C4-2B (cell line): Measurements from ENCODE around the gene SLC9A4.

Experiments
- ZFX ChIP-seq: fragments of 450-650 bp; IDR thresholded peaks from 2 replicates; pipeline ENCODE4 v1.6.1; 2017
- TF ChIP-seq, protein P1 (sequence below): fragments of 450-650 bp; conservative IDR thresholded peaks from 2 replicates; pipeline ENCODE4 v1.5.1; 2017; ENCODE audit warnings: mild to moderate bottlenecking

- TF ChIP-seq ZFX: no peak
- TF ChIP-seq, protein P1, sequence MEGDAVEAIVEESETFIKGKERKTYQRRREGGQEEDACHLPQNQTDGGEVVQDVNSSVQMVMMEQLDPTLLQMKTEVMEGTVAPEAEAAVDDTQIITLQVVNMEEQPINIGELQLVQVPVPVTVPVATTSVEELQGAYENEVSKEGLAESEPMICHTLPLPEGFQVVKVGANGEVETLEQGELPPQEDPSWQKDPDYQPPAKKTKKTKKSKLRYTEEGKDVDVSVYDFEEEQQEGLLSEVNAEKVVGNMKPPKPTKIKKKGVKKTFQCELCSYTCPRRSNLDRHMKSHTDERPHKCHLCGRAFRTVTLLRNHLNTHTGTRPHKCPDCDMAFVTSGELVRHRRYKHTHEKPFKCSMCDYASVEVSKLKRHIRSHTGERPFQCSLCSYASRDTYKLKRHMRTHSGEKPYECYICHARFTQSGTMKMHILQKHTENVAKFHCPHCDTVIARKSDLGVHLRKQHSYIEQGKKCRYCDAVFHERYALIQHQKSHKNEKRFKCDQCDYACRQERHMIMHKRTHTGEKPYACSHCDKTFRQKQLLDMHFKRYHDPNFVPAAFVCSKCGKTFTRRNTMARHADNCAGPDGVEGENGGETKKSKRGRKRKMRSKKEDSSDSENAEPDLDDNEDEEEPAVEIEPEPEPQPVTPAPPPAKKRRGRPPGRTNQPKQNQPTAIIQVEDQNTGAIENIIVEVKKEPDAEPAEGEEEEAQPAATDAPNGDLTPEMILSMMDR: no peak
These were observed 32.3 kb downstream of the SLC9A4 start for GRCh38 chr2:102505290-102505689.
